H9 (cell line): ENCODE measurements around the gene MTOR. TPM values are rescaled to one million over a fixed set of nuclear protein-coding genes. Genes with fewer than 3 reads are reported as not detected.
"Not testable (repeated sequence)": the region's sequence is repeated elsewhere in the genome, so short reads cannot be mapped to it uniquely, and the experiment has no call there.

Source experiments
- DNase-seq: peaks from one replicate; pipeline ENCODE4 v3.0.0-alpha.2; 2017
- H2AFZ ChIP-seq: one replicate; pipeline ENCODE4 v1.6.1; 2013; ENCODE audit warnings: mild to moderate bottlenecking, low read length, control low read depth, moderate library complexity
- H2AK5ac ChIP-seq: 2 replicates; pipeline ENCODE4 v1.6.1; 2013; ENCODE audit warnings: low read length, control low read depth, mixed read lengths; ENCODE audit not compliant: insufficient read length
- H2BK120ac ChIP-seq: one replicate; pipeline ENCODE4 v1.6.1; 2013; ENCODE audit warnings: low read depth, mild to moderate bottlenecking, low read length, control low read depth, inconsistent platforms; ENCODE audit not compliant: poor library complexity, severe bottlenecking
- H2BK12ac ChIP-seq: 2 replicates; pipeline ENCODE4 v1.6.1; 2013; ENCODE audit warnings: low read length, control low read depth, mixed read lengths, low read depth; ENCODE audit not compliant: insufficient read length
- H2BK15ac ChIP-seq: 2 replicates; pipeline ENCODE4 v1.6.1; 2013; ENCODE audit warnings: low read depth, low read length, control low read depth
- H2BK20ac ChIP-seq: one replicate; pipeline ENCODE4 v1.6.1; 2013; ENCODE audit warnings: low read depth, mild to moderate bottlenecking, low read length, control low read depth, inconsistent platforms; ENCODE audit not compliant: poor library complexity, severe bottlenecking
- H2BK5ac ChIP-seq: 2 replicates; pipeline ENCODE4 v1.6.1; 2013; ENCODE audit warnings: low read length, control low read depth, mixed read lengths; ENCODE audit not compliant: insufficient read length
- H3K14ac ChIP-seq: 2 replicates; pipeline ENCODE4 v1.6.1; 2013; ENCODE audit warnings: low read length, control low read depth; ENCODE audit not compliant: insufficient read depth
- H3K18ac ChIP-seq: 2 replicates; pipeline ENCODE4 v1.6.1; 2013; ENCODE audit warnings: low read depth, mild to moderate bottlenecking, mixed read lengths, low read length, control low read depth; ENCODE audit not compliant: insufficient read length
- H3K23ac ChIP-seq: 2 replicates; pipeline ENCODE4 v1.6.1; 2013; ENCODE audit warnings: low read length, control low read depth, mixed read lengths, low read depth; ENCODE audit not compliant: insufficient read length
- H3K23me2 ChIP-seq: 2 replicates; pipeline ENCODE4 v1.6.1; 2013; ENCODE audit warnings: low read depth, mild to moderate bottlenecking, mixed read lengths, low read length, control low read depth; ENCODE audit not compliant: insufficient read length, poor library complexity, severe bottlenecking
- H3K27ac ChIP-seq: 2 replicates; pipeline ENCODE4 v1.5.1; 2013; ENCODE audit warnings: low read length, control low read depth, mixed read lengths, low read depth; ENCODE audit not compliant: insufficient read length
- H3K27me3 ChIP-seq: 2 replicates; pipeline ENCODE4 v1.6.1; 2013; ENCODE audit warnings: low read length, control low read depth, inconsistent platforms; ENCODE audit not compliant: insufficient read depth
- H3K4ac ChIP-seq: 2 replicates; pipeline ENCODE4 v1.6.1; 2013; ENCODE audit warnings: low read depth, mild to moderate bottlenecking, control low read depth, inconsistent platforms, low read length, moderate library complexity
- H3K4me1 ChIP-seq: 2 replicates; pipeline ENCODE4 v1.6.1; 2013; ENCODE audit warnings: low read length, control low read depth, inconsistent platforms; ENCODE audit not compliant: insufficient read depth
- H3K4me2 ChIP-seq: 2 replicates; pipeline ENCODE4 v1.6.1; 2013; ENCODE audit warnings: low read length, control low read depth, mixed read lengths; ENCODE audit not compliant: insufficient read length, insufficient read depth
- H3K56ac ChIP-seq: 2 replicates; pipeline ENCODE4 v1.6.1; 2013; ENCODE audit warnings: low read depth, mild to moderate bottlenecking, mixed read lengths, low read length, control low read depth; ENCODE audit not compliant: insufficient read length
- H3K79me1 ChIP-seq: 2 replicates; pipeline ENCODE4 v1.6.1; 2013; ENCODE audit warnings: low read depth, mild to moderate bottlenecking, moderate library complexity, low read length, control low read depth, inconsistent platforms; ENCODE audit not compliant: insufficient read depth, poor library complexity, severe bottlenecking
- H3K79me2 ChIP-seq: 2 replicates; pipeline ENCODE4 v1.6.1; 2013; ENCODE audit warnings: low read length, control low read depth, inconsistent platforms; ENCODE audit not compliant: insufficient read depth
- H3K9ac ChIP-seq: 2 replicates; pipeline ENCODE4 v1.6.1; 2013; ENCODE audit warnings: low read length, control low read depth, mixed read lengths; ENCODE audit not compliant: insufficient read length; ENCODE audit errors: extremely low read depth
- H3K9me3 ChIP-seq: one replicate; pipeline ENCODE4 v1.6.1; 2013; ENCODE audit warnings: low read depth, low read length, inconsistent platforms; ENCODE audit not compliant: control insufficient read depth
- H3T11ph ChIP-seq: one replicate; pipeline ENCODE4 v1.6.1; 2013; ENCODE audit warnings: mild to moderate bottlenecking, low read length, control low read depth, inconsistent platforms
- H4K20me1 ChIP-seq: one replicate; pipeline ENCODE4 v1.6.1; 2013; ENCODE audit not compliant: control insufficient read depth, insufficient read length, insufficient read depth
- H4K5ac ChIP-seq: 2 replicates; pipeline ENCODE4 v1.6.1; 2013; ENCODE audit warnings: low read depth, mild to moderate bottlenecking, mixed read lengths, low read length, control low read depth; ENCODE audit not compliant: insufficient read length
- H4K8ac ChIP-seq: replicated peaks from 2 replicates; pipeline ENCODE4 v1.6.1; 2013; ENCODE audit warnings: low read length, control low read depth, mixed read lengths, low read depth; ENCODE audit not compliant: insufficient read length
- H4K91ac ChIP-seq: 2 replicates; pipeline ENCODE4 v1.6.1; 2013; ENCODE audit warnings: low read depth, mild to moderate bottlenecking, moderate library complexity, mixed read lengths, low read length, control low read depth; ENCODE audit not compliant: insufficient read length
- H3K27ac Mint-ChIP-seq, 3 experiments: 2 replicates in 2 of 3; 3 replicates in 1 of 3; pipeline ENCODE4 v1.8.0; 2020 to 2021; ENCODE audit warnings: mixed read lengths in 3 of 3, mild to moderate bottlenecking in 1 of 3, moderate library complexity in 1 of 3
- H3K27me3 Mint-ChIP-seq: 2 replicates; pipeline ENCODE4 v1.8.0; 2021; ENCODE audit warnings: low read depth, mild to moderate bottlenecking, moderate library complexity, mixed read lengths
- H3K36me3 Mint-ChIP-seq, 3 experiments: 2 replicates in 2 of 3; 3 replicates in 1 of 3; pipeline ENCODE4 v1.8.0; 2020 to 2021; ENCODE audit warnings: low read depth in 3 of 3, mixed read lengths in 3 of 3; ENCODE audit not compliant: insufficient read depth in 1 of 3
- H3K4me1 Mint-ChIP-seq, 2 experiments: 2 replicates each; pipeline ENCODE4 v1.8.0; 2020; ENCODE audit warnings: mixed read lengths in 2 of 2
- H3K4me3 Mint-ChIP-seq, 2 experiments: 2 replicates in 1 of 2; 3 replicates in 1 of 2; pipeline ENCODE4 v1.8.0; 2020 to 2021; ENCODE audit warnings: mild to moderate bottlenecking in 2 of 2, mixed read lengths in 2 of 2, moderate library complexity in 1 of 2
- H3K9me3 Mint-ChIP-seq, 2 experiments: 2 replicates in 1 of 2; 3 replicates in 1 of 2; pipeline ENCODE4 v1.8.0; 2020; ENCODE audit warnings: mild to moderate bottlenecking in 2 of 2, mixed read lengths in 2 of 2, moderate library complexity in 1 of 2
- WGBS: extraction: QIAGEN DNeasy Blood & Tissue Kit; methylation state at CpG from one replicate; pipeline ENCODE4 v1.1.7; 2013; ENCODE audit warnings: missing lambda C conversion rate, low lambda C conversion rate, mixed read lengths; ENCODE audit not compliant: insufficient read length; ENCODE audit errors: extremely low coverage; 5-methylcytosine and 5-hydroxymethylcytosine counted together
- total RNA-seq: library from RNA; stranded (reverse); gene quantifications from 2 replicates; pipeline ENCODE4 v1.2.1, GENCODE V29; 2021
- TF ChIP-seq, protein P1 (sequence below): fragments of 200-600 bp; sonication (generic); conservative IDR thresholded peaks from 3 replicates; pipeline ENCODE4 v1.8.0; 2021; ENCODE audit warnings: antibody characterized with exemption, mild to moderate bottlenecking

MTOR gene
- total RNA-seq, 1 experiment from 2014 or later: 67.5 TPM

DNA sequence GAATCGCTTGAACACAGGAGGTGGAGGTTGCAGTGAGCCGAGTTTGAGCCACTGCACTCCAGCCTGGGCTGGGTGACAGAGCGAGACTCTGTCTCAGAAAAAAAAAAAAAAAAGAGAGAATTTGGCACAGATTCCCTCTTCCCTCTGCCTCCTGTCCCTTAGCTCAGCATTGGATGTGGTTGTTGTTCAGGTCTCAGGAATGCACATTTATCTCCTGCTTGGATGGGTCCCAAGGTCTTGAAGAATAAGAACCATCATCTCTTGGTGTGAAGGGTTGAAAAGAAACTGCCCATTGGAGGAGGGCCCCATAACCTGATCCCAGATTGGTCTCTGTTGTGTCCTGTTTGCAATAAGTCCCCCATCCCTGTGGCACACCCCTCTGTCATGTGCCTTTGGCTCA, 45.5 kb upstream of the MTOR start:
- H2BK5ac ChIP-seq: no peak overlapping the region
- H3K27ac Mint-ChIP-seq: peak overlapping the region in 1 of 3 experiments; percentile 59; a peak in 1 of 7 replicates
- H3K56ac ChIP-seq: no peak overlapping the region
- no peak overlapping the region for H3K4ac ChIP-seq
- H3K36me3 Mint-ChIP-seq: peaks cover 0 to 3% (median 0%) of the 10 kb centered on the region in 3 experiments; a peak in 1 of 7 replicates
- TF ChIP-seq, protein P1, sequence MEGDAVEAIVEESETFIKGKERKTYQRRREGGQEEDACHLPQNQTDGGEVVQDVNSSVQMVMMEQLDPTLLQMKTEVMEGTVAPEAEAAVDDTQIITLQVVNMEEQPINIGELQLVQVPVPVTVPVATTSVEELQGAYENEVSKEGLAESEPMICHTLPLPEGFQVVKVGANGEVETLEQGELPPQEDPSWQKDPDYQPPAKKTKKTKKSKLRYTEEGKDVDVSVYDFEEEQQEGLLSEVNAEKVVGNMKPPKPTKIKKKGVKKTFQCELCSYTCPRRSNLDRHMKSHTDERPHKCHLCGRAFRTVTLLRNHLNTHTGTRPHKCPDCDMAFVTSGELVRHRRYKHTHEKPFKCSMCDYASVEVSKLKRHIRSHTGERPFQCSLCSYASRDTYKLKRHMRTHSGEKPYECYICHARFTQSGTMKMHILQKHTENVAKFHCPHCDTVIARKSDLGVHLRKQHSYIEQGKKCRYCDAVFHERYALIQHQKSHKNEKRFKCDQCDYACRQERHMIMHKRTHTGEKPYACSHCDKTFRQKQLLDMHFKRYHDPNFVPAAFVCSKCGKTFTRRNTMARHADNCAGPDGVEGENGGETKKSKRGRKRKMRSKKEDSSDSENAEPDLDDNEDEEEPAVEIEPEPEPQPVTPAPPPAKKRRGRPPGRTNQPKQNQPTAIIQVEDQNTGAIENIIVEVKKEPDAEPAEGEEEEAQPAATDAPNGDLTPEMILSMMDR: no peak
- no peak overlapping the region for H2AFZ ChIP-seq
- peaks cover 3 to 4% of the 10 kb centered on the region in 2 experiments; a peak in 3 of 5 replicates for H3K9me3 Mint-ChIP-seq
- H4K8ac ChIP-seq: no peak overlapping the region
- no peaks in the 10 kb centered on the region for H3K79me1 ChIP-seq
- H3K14ac ChIP-seq: no peak overlapping the region
- H3K4me3 Mint-ChIP-seq: no peak overlapping the region
- no peaks in the 10 kb centered on the region; the same call in 1 of the 2 replicates for H3K4me1 ChIP-seq
- no peaks in the 10 kb centered on the region for H4K20me1 ChIP-seq
- no peak overlapping the region for H3K4me2 ChIP-seq
- H3K27ac ChIP-seq: no peak overlapping the region
- H4K91ac ChIP-seq: no peak overlapping the region
- no CpG with 5 or more reads among the region's 3 CpGs for WGBS
- no peak overlapping the region for H2BK12ac ChIP-seq
- DNase-seq: no peak
- no peak overlapping the region for H3K18ac ChIP-seq
- no peak overlapping the region for H3T11ph ChIP-seq
- no peak overlapping the region for H2BK15ac ChIP-seq
- no peak overlapping the region for H3K9ac ChIP-seq
- no peaks in the 10 kb centered on the region for H3K23me2 ChIP-seq
- peaks cover 20 to 25% of the 10 kb centered on the region in 2 experiments for H3K4me1 Mint-ChIP-seq
- H3K23ac ChIP-seq: no peak overlapping the region
- no peaks in the 10 kb centered on the region for H3K79me2 ChIP-seq
- no peak overlapping the region for H2AK5ac ChIP-seq
- no peak overlapping the region for H2BK120ac ChIP-seq
- H3K9me3 ChIP-seq: no peaks in the 10 kb centered on the region
- H4K5ac ChIP-seq: no peak overlapping the region
- no peaks in the 10 kb centered on the region for H3K27me3 ChIP-seq
- no peak overlapping the region for H2BK20ac ChIP-seq
- H3K27me3 Mint-ChIP-seq: 0 out of 2 replicates have a peak, but pooled peaks cover 2% of the 10 kb centered on the region

DNA sequence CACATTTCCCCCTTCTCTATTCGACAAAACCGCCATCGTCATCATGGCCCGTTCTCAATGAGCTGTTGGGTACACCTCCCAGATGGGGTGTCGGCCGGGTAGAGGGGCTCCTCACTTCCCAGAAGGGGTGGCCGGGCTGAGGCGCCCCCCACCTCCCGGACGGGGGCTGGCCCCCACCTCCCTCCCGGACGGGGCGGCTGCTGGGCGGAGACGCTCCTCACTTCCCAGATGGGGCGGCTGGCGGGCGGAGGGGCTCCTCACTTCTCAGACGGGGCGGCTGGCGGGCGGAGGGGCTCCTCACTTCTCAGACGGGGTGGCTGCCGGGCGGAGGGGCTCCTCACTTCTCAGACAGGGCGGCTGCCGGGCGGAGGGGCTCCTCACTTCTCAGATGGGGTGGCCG, 43.2 kb upstream of the MTOR start:
- not testable (repeated sequence) for H4K91ac ChIP-seq, H3K9me3 ChIP-seq, H2BK20ac ChIP-seq, H3K4ac ChIP-seq, H3K4me3 Mint-ChIP-seq, H3K4me1 ChIP-seq, H3K27me3 Mint-ChIP-seq, H2BK15ac ChIP-seq, H3K4me1 Mint-ChIP-seq, H3K4me2 ChIP-seq, H3K23me2 ChIP-seq, DNase-seq, H3K14ac ChIP-seq, H2BK5ac ChIP-seq, H3K27ac Mint-ChIP-seq, H3K27ac ChIP-seq, H3K23ac ChIP-seq, H3T11ph ChIP-seq, H4K8ac ChIP-seq, H2BK12ac ChIP-seq, H3K36me3 Mint-ChIP-seq, H3K79me1 ChIP-seq, H3K56ac ChIP-seq, H3K27me3 ChIP-seq, H2AFZ ChIP-seq, H4K20me1 ChIP-seq, H2BK120ac ChIP-seq, H3K79me2 ChIP-seq, H4K5ac ChIP-seq, H3K18ac ChIP-seq, H3K9me3 Mint-ChIP-seq, H3K9ac ChIP-seq, H2AK5ac ChIP-seq
- no CpG with 5 or more reads among the region's 29 CpGs for WGBS
